Neutrophil (primary cell): ENCODE data around the gene IMPA2.
A peak's percentile ranks its signal among the peaks of the same experiment; 100 is the strongest.

Experiments used
- H3K27ac ChIP-seq: fragments of 200-600 bp; sonication (generic); 2 replicates; pipeline ENCODE4 v1.5.1; 2016; ENCODE audit warnings: mild to moderate bottlenecking, moderate library complexity
- H3K27me3 ChIP-seq: fragments of 200-600 bp; sonication (generic); 2 replicates; pipeline ENCODE4 v1.6.0; 2016; ENCODE audit warnings: mild to moderate bottlenecking
- H3K36me3 ChIP-seq: fragments of 200-600 bp; sonication (generic); 2 replicates; pipeline ENCODE4 v1.5.1; 2017
- H3K4me1 ChIP-seq, 2 experiments: fragments of 200-600 bp in 1 of 2; sonication (generic) in 1 of 2; 1 replicate in 1 of 2; 2 replicates in 1 of 2; pipeline versions ENCODE4 v1.5.1 to v1.6.1; 2013 to 2016; ENCODE audit warnings: low read depth in 1 of 2, low read length in 1 of 2, mild to moderate bottlenecking in 1 of 2, moderate library complexity in 1 of 2; ENCODE audit not compliant: control insufficient read depth in 1 of 2, insufficient read depth in 1 of 2
- H3K4me3 ChIP-seq, 2 experiments: fragments of 200-600 bp in 1 of 2; sonication (generic) in 1 of 2; 1 replicate in 1 of 2; 2 replicates in 1 of 2; pipeline ENCODE4 v1.5.1; 2013 to 2016; ENCODE audit warnings: low read depth in 1 of 2, low read length in 1 of 2, mild to moderate bottlenecking in 1 of 2, moderate library complexity in 1 of 2
- H3K9me3 ChIP-seq: fragments of 200-600 bp; sonication (generic); 2 replicates; pipeline ENCODE4 v1.5.1; 2016
- CTCF ChIP-seq: fragments of 200-600 bp; sonication (generic); IDR thresholded peaks from 2 replicates; pipeline ENCODE4 v1.5.1; 2016; ENCODE audit warnings: antibody characterized with exemption

The IMPA2 gene

GRCh38 chr18:12010187-12010802 is 29.0 kb downstream of the IMPA2 start:
- TF ChIP-seq CTCF = no peak
- Histone ChIP-seq H3K9me3 (no peaks in the 10 kb centered on the region), H3K27ac (no peak overlapping the region), H3K4me1 (peaks cover 0 to 3% of the 10 kb centered on the region in 2 experiments), H3K27me3 (no peaks in the 10 kb centered on the region), H3K4me3 (no peak overlapping the region), H3K36me3 (peaks cover 95% of the 10 kb centered on the region)

- Histone ChIP-seq H3K27ac (no peak overlapping the region), H3K27me3 (no peaks in the 10 kb centered on the region), H3K4me3 (no peak overlapping the region), H3K4me1 (peaks cover 0 to 3% of the 10 kb centered on the region in 2 experiments), H3K36me3 (peaks cover 95% of the 10 kb centered on the region), H3K9me3 (no peaks in the 10 kb centered on the region)
- TF ChIP-seq CTCF = no peak
Measured at GRCh38 chr18:12011199-12011956, 30.1 kb downstream of the IMPA2 start.

GRCh38 chr18:12011957-12012549 is 30.7 kb downstream of the IMPA2 start:
- Histone ChIP-seq H3K36me3 (peaks cover 95% of the 10 kb centered on the region), H3K4me3 (no peak overlapping the region), H3K4me1 (peaks cover 0 to 3% of the 10 kb centered on the region in 2 experiments), H3K9me3 (no peaks in the 10 kb centered on the region), H3K27ac (no peak overlapping the region), H3K27me3 (no peaks in the 10 kb centered on the region)
- no peak for TF ChIP-seq CTCF

GRCh38 chr18:12012697-12013096 is 31.4 kb downstream of the IMPA2 start:
- Histone ChIP-seq H3K4me3 (no peak overlapping the region), H3K36me3 (peaks cover 98% of the 10 kb centered on the region), H3K9me3 (no peaks in the 10 kb centered on the region), H3K27me3 (no peaks in the 10 kb centered on the region), H3K27ac (peak overlapping the region; percentile 25), H3K4me1 (peaks cover 0 to 3% of the 10 kb centered on the region in 2 experiments)
- TF ChIP-seq CTCF = no peak

GRCh38 chr18:12013186-12013916 is 32.0 kb downstream of the IMPA2 start:
- H3K4me3 ChIP-seq = no peak overlapping the region
- H3K27me3 ChIP-seq = no peaks in the 10 kb centered on the region
- H3K27ac ChIP-seq = peak overlapping the region; percentile 25
- no peaks in the 10 kb centered on the region for H3K9me3 ChIP-seq
- no peak for TF ChIP-seq CTCF
- H3K36me3 ChIP-seq = peaks cover 98% of the 10 kb centered on the region
- peaks cover 0 to 3% of the 10 kb centered on the region in 2 experiments for H3K4me1 ChIP-seq
